GM21737 (cell line): Measurements from ENCODE around the gene SLC25A41.
A peak's percentile ranks its signal among the peaks of the same experiment; 100 is the strongest.
"Not testable (repeated sequence)": the region's sequence is repeated elsewhere in the genome, so short reads cannot be mapped to it uniquely, and the experiment has no call there.

Experiments
- ATAC-seq: cut with Tn5 transposase; IDR thresholded peaks from one replicate; pipeline ENCODE4 v1.9.1; 2021; ENCODE audit warnings: mild to moderate bottlenecking, moderate library complexity; ENCODE audit not compliant: unreplicated experiment

Gene SLC25A41

DNA sequence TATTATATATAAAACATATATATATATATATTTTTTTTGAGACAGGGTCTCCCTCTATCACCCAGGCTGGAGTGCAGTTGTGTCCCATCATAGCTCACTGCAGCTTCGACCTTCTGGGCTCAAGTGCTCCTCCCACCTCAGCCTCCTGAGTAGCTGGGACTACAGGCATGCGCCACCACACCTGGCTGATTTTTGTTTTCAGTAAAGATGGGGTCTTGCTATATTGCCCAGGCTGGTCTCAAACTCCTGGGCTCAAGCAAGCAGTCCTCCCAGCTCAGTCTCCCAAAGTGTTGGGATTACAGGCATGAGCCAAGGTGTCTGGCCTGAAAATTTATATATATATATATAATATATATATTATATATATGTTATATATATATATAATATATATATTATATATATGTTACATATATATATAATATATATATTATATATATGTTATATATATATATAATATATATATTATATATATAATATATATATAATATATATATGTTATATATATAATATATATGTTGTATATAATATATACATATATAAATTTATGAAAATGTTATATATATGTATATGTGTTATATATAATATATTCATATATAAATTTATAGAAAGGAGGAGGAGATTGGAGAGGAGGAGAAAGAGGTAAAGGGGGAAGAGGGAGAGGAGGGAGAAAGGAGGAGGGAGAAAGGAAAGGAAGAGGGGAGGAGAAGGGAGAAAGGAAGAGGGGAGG lies 4.7 kb downstream of the SLC25A41 start:
- not testable (repeated sequence) for ATAC-seq

DNA sequence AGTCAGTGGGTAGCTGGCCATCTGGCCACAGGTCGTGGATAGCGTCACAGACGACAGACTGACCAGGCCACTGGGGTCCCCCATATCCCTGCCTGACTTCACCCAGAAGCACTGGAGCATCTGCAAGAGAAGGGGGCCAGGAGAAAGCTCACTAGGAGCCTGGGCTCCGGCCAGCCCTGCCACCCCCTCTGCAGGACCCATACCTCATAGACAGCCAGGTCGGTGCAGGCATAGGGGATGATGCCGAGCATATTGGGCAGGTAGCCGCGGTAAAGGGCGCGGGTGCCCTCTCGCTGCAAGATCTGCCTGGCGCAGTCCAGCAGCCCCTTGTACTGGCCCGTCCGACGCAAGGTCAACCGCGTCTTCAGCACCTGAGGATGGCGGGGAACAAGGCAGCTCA lies 6.4 kb downstream of the SLC25A41 start:
- no peak for ATAC-seq

DNA sequence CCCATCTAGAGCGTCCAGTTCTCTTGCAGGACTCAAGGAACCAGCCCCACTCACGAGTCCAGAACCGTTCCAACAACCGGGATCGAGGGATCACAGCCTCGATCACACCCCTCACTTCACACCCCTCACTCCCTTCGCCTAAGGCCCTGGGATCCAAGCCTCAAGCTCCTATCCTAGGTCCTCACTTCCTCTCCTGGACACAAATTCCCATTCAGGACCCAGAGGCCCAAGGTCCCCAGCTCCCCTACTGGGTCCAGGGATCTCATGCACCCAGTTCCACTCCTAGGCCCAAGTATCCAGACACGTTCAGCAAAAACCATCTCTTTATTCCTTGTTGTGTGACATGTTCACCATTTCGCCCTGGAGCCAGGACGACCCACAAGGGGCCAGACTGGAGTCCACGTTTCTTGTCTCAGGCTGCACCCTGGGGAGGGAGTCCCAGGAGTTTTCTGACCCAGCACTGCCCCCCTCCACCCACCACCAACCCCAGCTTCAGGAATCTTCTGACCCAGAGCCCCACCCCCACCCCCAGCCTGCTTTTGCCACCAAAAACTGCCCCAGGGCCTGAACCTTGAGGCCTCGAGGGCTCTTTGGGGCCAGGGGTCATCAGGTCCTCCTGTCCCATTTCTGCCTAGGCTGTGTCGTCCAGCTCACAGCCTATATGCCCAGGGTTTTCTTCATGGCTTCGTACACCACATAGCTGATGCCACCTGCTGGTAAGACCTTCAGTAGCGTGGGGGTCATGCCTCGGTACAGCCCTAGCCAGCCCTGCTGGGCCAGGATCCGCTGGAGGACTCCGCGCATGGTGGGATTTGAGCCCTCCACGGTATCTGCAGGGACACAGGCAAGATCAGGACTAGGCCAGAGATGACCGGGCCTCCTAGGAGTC lies 7.6 kb downstream of the SLC25A41 start:
- no peak for ATAC-seq

DNA sequence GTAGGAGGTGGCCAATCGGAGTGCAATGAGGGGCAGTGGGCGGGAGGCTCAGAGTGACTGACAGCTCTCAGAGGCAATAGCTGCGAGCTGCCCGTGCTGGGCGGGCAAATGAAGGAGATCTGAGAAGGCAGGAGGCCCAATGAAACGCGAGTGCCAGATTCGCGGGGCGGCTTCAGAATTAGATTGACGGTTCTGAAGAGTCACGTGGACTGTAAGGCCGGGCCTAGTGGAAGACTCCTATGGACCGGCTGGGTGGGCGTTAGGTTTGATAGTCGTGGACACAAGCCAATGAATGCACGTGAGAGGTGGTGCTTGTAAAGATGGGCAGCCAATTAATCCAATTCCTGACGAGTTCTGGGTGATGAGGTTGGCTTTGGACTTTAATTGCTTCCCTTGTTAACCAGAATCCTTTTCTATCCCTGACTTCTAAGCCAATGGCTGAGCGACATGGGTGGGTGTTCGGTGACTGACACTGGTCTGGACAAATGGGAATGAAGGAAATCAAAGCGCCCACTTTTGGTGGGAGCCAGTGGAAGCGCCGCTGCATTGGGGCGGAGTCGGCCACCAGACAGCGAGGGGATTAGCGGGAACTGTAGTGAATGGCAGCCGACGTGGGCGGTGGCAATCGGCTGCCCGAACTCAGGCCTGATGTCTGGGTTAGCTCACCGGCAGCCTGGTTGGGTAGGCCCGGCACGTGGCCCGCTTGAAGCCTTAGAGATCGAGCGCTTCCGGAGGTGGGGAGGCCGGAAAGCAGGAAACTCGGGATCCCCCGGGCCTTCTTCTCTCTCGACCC lies 8.4 kb downstream of the SLC25A41 start:
- peak; percentile 79 for ATAC-seq

DNA sequence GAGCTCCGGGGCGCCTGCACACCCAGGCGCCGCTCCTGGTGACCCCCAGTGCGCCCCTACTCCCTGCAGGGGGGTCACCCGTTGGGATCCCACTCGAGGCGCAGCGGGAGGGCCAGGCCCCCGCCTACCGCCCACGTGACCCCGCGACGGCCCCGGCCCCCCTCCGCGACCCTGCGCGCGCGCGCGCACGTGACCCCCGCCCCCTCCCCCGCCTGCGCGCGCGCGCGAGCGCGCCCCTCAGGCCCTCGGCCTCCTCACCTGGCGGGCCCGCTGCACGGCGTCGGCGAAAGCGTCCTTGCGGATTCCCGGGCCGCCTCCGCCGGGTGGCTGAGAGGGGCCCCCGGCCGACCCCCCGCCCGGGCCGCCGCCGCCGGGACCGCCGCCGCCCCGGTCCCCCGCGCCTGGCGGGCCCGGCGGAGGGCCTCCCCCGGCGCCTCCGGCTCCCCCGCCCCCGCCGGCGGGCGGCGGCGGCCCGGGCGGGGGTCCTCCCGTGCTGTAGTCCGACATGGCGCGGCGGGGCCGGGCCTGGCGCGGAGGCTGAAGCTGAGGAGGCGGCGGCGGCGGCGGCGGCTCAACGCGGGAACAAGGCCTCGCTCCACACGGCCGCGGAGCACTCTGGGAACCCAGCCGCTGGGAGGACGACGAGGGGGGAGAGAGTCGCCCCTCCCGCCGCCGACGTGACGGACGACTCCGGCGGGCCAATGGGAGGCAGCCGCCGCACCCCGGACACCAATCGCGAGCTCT lies 9.2 kb downstream of the SLC25A41 start, which contains the start of gene KHSRP:
Gene KHSRP, minus strand, starts transcription at position 617 of the 744 bp plus-strand sequence. Its CDS starts 110 bp downstream, at position 507.
- ATAC-seq = peak; percentile 0

DNA sequence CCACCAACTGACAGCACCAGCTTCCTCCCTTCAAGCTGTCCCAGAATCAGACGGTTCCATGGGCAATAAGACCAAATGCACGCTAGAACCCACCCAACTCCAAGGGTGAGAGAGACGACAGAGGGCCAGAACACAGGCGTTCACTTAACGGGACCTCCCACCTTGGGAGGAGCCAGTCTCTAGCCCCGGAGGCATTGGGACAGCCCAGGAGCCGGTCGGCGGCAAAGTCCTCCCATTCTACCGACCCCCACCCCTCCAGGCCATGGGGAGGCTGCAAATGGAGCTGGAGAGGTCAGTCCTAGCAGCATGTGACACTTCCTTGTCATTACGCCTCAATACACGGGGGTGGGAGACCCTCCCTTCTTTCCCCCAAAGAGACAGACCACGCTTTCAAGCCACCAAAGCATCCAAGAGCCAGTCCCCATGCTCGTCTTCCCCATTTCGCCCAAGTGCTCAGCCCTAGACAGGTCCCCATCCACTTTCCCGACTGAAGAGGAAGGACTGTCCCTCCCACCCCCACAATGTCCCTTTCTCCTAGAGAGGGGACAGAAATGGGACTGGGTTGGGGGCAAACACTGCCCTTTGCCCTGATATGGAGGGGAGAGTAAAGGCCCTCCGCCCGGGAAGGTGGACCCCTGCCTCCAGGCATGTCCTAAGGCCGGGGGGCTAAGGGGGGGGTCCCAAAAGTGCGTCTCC lies 9.9 kb downstream of the SLC25A41 start:
- ATAC-seq = no peak

DNA sequence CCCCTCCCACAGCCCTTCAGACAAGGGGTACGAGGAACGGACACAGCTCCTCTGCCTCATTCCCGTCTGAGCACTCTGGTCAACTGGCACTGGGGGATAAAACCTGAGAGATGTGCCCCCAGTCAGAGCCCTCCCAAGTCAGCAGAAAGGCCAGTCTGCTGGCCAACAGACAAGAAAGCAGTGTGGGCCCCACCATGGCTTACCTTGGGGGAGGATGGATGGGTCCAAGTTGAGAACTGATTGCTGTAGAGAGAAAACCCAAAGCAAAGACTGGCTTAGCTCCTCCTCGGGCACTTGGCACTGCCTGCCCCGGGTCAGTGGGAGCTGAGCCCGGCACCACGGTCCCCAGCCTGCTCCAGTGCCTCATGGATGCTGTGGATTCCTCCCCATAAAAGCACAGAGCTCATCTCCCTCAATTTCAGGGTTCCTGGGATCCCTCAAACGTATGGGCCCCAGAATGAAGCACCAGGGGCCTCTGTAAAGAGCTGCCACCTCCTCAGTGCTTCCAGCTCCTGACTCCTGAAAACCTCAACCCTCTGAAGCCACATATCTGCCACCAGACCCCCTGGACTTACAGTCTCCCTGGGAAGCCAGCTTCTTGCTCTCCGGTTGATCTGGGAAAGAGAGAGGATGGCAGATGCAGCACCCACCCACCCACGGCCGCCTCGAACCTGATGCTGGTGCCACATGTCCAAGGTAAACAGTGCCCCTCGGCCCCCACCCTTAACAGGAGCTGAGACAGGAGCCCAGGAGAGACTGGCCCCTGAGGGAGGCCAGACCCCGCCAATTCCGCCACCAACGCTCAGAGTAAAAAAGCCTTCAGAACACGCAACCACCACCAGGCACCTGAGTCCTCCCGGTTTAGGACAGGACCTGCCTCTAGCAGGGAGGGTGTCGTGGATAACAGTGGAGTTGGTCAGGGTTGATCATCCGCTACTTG lies 12.2 kb downstream of the SLC25A41 start:
- ATAC-seq = no peak

DNA sequence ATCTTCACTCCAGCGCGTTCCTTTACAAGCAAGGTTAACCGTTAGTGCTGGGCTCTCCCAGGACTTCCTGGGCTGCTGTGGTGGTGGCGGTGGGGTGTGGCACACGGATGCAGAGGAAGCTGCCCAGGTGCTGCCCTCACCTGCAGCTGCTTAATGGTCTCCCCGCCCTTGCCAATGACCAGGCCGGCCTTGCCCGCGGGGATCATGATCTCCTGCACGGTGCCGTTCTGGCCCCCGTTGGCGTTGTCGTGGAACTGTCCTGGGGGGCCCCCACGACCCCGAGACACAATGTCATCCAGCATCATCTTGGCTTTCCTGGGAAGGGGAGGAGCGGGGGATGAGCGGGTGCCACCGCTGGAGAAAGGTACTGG lies 15.0 kb downstream of the SLC25A41 start:
- ATAC-seq = no peak

DNA sequence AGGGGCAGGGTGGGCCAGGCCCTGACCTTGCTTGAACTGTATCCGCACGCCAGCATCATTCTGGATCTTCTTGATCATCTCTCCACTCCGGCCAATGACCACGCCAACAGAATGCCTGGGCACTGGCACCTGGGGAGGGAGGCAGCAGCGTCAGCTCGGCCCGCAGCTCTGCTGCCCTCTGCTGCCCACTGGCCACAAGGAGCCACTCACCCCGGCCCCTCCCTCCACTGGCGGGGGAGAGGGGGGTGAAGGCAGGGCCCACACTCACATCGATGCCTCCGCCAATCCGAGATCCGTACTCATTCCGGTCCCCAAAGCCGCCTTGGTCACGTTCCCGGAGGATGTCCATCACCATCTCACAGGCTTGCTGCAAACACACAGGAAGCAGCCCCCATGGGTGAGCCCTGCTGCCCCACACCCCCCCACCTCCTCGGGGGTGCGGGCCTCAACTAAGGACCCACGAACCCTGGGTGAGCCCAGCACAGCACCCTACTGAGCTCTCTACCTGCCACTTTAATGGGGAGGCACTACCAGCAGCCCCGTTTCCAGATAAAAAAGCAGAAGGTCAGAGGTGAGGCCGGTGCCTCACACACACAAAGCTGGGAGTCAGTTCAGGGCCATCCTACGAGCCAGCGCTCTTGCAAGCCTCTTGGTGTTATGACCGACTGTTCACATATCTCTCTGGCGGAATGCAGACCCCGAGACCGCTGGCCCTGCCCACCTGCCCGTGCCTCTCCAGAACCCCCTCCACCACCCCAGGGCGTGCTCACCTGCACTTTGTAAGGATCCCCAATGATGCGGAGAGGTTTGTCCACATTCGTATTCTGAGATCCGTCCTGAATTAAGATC lies 15.6 kb downstream of the SLC25A41 start:
- no peak for ATAC-seq

DNA sequence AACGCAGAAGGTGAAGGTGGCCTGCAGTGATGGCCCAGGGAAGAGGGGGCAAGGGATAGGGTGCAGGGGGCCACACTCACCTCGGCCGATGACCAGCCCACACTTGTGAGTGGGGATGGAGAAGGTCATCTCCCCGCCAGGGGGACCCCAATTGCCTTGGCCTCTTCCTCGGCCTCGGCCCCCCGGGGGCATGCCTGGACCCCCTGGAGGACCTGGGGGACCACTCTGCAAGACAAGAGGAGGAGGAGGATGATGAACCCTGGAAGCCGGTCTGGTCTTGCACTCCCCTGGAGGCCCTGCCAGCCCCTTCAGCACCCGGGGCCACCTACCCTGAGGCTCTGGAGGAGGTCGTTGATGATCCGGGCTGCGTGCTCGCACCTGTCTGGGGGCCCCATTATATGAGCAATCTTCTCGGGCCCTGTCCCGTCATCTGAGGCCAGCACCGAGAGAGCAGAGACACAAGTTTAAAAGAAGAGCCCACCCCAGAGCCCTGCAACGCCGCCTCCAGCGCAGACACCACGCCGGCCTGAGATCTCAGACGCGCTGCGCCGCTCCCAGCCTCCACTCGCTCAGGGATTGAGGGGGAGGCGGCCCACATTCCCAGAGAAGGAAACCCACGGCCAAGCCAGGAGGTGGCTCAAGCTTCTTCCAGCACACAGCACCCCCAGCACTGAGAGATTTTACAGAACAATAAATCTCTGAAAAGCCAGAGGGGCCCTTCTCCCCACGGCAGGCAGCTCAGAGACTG lies 16.7 kb downstream of the SLC25A41 start:
- ATAC-seq = no peak

DNA sequence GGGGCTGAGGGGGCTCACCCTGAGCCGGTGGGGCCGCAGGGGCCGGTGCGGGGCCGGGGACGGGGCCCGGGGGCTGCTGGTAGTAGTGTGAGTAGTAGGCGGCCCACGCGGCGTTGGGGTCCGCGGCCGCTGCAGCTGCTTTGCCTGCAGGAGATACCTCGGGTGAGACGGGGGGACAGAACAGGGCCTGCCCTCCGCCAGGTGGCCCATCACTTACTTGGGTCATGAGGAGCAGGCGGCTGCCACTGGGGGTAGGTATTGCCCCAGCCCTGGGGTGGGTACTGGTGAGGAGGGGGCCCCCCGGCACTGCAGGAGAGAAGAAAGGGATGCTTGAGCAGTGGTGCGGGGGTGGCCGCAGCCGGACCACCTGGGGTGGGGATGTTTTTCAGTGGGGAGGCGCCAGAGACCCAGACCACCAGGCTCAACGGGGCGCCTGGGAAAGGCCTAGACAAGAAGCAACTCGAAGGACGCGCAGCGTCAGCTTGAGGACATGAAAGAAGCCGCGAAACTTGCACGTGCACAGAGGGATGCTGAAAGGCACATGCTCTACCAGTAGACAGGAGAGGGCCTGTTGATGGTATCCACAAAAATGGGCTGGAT lies 17.9 kb downstream of the SLC25A41 start:
- ATAC-seq = no peak

DNA sequence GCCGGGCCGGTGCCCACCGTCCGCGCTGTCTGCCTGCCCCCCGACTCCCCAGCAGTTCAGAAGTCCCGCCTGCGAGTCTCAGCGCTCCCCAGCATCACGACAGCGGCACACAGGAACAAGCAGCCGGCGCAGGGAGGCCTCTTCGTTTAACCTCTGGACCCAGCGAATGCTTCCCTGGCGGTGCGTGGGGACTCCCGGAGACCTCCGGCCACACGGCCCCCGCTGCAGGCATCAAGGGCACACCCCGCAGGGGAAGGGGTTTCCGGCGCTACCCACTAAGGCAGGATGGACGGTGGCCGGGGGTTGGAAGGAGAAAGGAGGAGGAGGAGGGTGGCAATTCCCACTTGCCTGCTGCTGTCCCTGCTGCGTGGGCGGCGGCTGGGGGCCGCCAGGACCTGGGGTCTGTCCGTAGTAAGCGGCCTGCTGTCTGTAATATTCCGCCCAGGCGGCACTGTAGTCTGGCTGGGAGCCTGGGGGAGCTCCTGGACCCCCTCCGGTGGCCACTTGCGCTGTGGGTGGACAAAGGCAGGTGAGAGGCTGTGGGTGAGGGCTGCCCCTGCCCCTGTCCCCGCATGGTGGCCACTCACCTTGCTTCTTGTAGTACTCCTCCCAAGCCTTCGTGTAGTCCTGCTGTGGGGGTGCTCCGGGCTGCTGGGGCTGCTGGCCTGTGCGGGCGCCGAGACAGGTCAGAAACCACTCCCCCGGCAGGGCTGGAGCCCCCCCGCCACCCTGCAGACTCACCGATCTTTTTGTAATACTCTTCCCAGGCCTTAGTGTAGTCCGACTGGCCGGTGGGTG lies 18.6 kb downstream of the SLC25A41 start:
- ATAC-seq = no peak

DNA sequence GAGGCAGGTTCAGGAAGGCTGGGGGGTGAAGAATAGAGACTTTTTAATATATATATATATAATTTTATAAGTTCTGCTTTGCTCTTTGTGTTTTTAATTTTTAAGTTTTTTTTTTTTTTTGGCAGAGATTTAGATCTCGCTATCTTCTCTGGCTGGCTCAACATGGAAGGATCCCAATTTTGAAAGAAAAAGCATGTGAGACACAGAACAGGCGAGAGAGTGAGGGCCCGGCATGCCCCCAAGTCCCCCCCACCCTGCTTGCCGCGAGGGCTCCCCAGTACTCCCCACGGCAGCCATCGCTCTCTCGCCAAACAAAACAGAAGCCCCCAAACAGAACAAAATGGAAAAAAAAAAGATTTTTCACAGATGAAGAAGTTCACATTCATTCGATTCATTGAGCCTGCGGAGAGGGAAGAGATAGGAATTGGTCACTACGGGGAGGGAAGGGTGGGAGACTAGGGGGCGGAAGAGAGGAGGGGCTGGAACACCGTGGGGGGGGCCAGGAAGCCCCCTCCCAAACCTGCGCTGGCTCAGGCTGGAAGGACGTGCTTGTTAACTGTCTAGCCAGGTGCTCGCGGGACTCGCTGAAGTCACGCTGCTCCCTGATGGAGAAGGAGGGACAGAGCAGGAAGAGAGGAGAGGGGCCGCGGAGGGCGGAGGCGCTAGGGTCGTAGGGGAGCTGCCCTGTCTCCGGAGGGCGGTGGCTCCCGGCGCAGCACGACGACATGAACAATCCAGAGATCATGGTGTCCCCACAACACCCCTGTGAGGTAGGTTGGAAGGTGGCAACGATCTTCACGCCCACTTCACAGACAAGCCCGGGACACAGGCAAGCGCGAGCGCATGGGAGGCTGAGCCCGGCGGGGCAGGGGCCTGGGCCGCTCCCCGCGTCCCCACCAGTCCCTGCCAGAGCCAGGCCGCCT lies 19.6 kb downstream of the SLC25A41 start:
- no peak for ATAC-seq

DNA sequence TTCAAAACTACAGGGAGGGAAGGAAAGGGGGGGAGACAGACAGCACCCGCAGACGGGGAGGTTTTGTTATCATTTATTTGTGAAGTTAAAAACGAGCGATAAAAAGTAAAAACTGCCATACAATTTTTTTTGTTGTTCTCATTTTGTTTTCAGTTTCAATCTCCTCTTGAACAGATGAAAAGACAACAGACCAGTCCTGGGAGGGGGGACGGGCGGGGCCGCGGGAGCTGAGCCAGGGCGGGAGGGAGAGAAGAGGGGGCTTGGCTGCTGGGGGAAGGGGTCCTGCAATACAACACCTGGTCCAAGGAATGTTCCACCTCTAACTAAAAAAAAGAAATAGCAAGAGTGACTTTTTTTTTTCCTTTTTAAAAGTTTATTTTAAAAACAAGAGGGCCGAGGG lies 20.3 kb downstream of the SLC25A41 start:
- ATAC-seq = no peak
